HepG2 (cell line): ENCODE measurements around the gene DNAJB11. TPM values are rescaled to one million over a fixed set of nuclear protein-coding genes. Genes with fewer than 3 reads are reported as not detected.

Source experiments
- CENPT ChIP-seq: sonication (generic); formaldehyde crosslinking; IDR thresholded peaks from 2 replicates; pipeline ENCODE4 v1.8.0; 2022; ENCODE audit warnings: low read depth, mild to moderate bottlenecking, moderate library complexity, missing genetic modification reagents
- EP300 ChIP-seq, 3 experiments: sonication (generic) in 1 of 3; formaldehyde crosslinking in 1 of 3; IDR thresholded peaks; 2 replicates each; pipeline versions ENCODE4 v1.5.1 to v1.6.1; 2011 to 2020; ENCODE audit warnings: low read depth in 2 of 3, low read length in 2 of 3, borderline replicate concordance in 1 of 3, improper control_type of control experiment in 1 of 3, mild to moderate bottlenecking in 1 of 3, missing genetic modification reagents in 1 of 3, moderate library complexity in 1 of 3
- ERF ChIP-seq: IDR thresholded peaks from 2 replicates; pipeline ENCODE4 v1.6.1; 2018; ENCODE audit warnings: missing biosample characterization, missing genetic modification reagents
- HHEX ChIP-seq: IDR thresholded peaks from 2 replicates; pipeline ENCODE4 v1.6.1; 2016; ENCODE audit warnings: control low read depth
- HOXA5 ChIP-seq: sonication (generic); formaldehyde crosslinking; IDR thresholded peaks from 2 replicates; pipeline ENCODE4 v1.4.0; 2020; ENCODE audit warnings: missing genetic modification reagents
- MBD4 ChIP-seq: IDR thresholded peaks from 2 replicates; pipeline ENCODE4 v1.6.1; 2012; ENCODE audit warnings: low read length, inconsistent platforms, borderline replicate concordance
- SAP130 ChIP-seq: IDR thresholded peaks from 2 replicates; pipeline ENCODE4 v1.6.1; 2016; ENCODE audit warnings: low read depth
- TBP ChIP-seq: sonication (generic); formaldehyde crosslinking; IDR thresholded peaks from 2 replicates; pipeline ENCODE4 v1.5.0; 2020; ENCODE audit warnings: missing genetic modification reagents
- U2AF2 ChIP-seq: fragments of 200-400 bp; formaldehyde crosslinking; IDR thresholded peaks from 2 replicates; pipeline ENCODE4 v1.6.1; 2017; ENCODE audit warnings: low read depth, mild to moderate bottlenecking, low read length
- ZBTB42 ChIP-seq: sonication (generic); formaldehyde crosslinking; IDR thresholded peaks from 2 replicates; pipeline ENCODE4 v1.5.0; 2020; ENCODE audit warnings: mild to moderate bottlenecking, missing genetic modification reagents
- ZFP82 ChIP-seq: sonication (generic); formaldehyde crosslinking; IDR thresholded peaks from 2 replicates; pipeline ENCODE4 v1.5.1; 2020; ENCODE audit warnings: mild to moderate bottlenecking, missing genetic modification reagents, borderline replicate concordance
- ZNF263 ChIP-seq: sonication (generic); formaldehyde crosslinking; IDR thresholded peaks from 2 replicates; pipeline ENCODE4 v1.4.0; 2020; ENCODE audit warnings: missing genetic modification reagents
- ZNF7 ChIP-seq: IDR thresholded peaks from 2 replicates; pipeline ENCODE4 v1.6.1; 2016; ENCODE audit warnings: missing biosample characterization, missing genetic modification reagents
- ZNF747 ChIP-seq: sonication (generic); formaldehyde crosslinking; IDR thresholded peaks from 2 replicates; pipeline ENCODE4 v1.8.1; 2023; ENCODE audit warnings: missing genetic modification reagents, mild to moderate bottlenecking, borderline replicate concordance
- polyA plus RNA-seq, 8 experiments: library from polyadenylated mRNA; depleted of rRNA in 3 of 8; stranded (reverse) in 7 of 8; unstranded in 1 of 8; fragments of >200 nt; fragmentation: Illumina TruSeq in 4 of 8; extraction: Trizol in 4 of 8; gene quantifications; 2 replicates each; pipeline versions ENCODE4 v1.2.1 to v1.2.3, GENCODE V29; 2011 to 2016; ENCODE audit warnings: low read depth in 4 of 8, missing spikeins in 1 of 8, mixed read lengths in 1 of 8; ENCODE audit not compliant: insufficient read depth in 1 of 8
- total RNA-seq, 5 experiments: library from RNA; depleted of rRNA; stranded (reverse); fragments of >200 nt; fragmentation: Illumina TruSeq; extraction: Trizol; gene quantifications; 2 replicates each; pipeline ENCODE4 v1.2.3, GENCODE V29; 2016; ENCODE audit warnings: low read depth in 1 of 5
- TF ChIP-seq, protein P1 (sequence below): sonication (generic); formaldehyde crosslinking; conservative IDR thresholded peaks from 2 replicates; pipeline ENCODE4 v1.8.0; 2022; ENCODE audit warnings: low read depth, missing genetic modification reagents
- TF ChIP-seq, protein P2 (sequence below): sonication (generic); formaldehyde crosslinking; IDR thresholded peaks from 2 replicates; pipeline ENCODE4 v1.8.1; 2022; ENCODE audit warnings: mild to moderate bottlenecking, missing genetic modification reagents
- TF ChIP-seq, protein P3 (sequence below): sonication (generic); formaldehyde crosslinking; conservative IDR thresholded peaks from 2 replicates; pipeline ENCODE4 v1.8.0; 2022; ENCODE audit warnings: mild to moderate bottlenecking, moderate library complexity, missing genetic modification reagents
- TF ChIP-seq, protein P4 (sequence below): sonication (generic); formaldehyde crosslinking; IDR thresholded peaks from 2 replicates; pipeline ENCODE4 v1.4.0; 2020; ENCODE audit warnings: missing genetic modification reagents, borderline replicate concordance
- TF ChIP-seq, protein P5 (sequence below): sonication (generic); formaldehyde crosslinking; IDR thresholded peaks from 2 replicates; pipeline ENCODE4 v1.4.0; 2020; ENCODE audit warnings: missing genetic modification reagents

DNAJB11 gene
- total and polyA plus RNA-seq, 2 of the 13 experiments (the other 11 are each of a cell fraction or from before 2014, with no cell fraction given) = 41.0 to 132 TPM

DNA sequence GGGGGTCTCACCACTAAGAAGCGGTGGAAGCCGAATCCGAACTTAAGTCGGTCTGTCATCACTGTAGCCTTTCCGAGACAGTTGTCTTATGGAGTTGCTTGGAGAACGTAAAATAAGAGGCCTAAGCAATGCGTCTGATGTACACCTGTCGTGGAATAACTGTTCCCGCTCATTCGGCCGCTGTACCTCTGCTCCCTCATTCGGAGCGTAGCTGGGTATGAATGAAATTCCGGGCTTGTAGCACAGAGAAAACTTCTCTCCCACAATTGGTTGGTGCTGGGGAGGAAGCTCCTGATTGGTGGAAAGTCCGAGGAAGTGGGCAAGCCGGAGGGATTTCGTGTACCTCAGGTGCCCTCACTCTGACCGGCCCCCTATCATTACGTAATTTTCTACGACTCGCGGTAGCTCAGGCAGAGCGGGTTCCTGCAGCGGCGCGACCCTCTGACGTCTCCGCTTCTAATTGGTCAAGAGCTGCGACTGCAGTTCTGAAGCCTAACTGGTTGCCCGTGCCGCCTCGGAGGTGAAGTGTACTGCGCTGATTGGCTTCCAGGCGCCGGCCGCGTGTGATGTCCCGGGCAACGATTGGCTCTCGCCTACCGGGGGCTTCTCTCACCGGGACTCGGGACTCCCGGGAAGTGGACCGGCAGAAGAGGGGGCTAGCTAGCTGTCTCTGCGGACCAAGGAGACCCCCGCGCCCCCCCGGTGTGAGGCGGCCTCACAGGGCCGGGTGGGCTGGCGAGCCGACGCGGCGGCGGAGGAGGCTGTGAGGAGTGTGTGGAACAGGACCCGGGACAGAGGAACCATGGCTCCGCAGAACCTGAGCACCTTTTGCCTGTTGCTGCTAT, at the start of gene DNAJB11 (continued):
- TF ChIP-seq, protein P1, sequence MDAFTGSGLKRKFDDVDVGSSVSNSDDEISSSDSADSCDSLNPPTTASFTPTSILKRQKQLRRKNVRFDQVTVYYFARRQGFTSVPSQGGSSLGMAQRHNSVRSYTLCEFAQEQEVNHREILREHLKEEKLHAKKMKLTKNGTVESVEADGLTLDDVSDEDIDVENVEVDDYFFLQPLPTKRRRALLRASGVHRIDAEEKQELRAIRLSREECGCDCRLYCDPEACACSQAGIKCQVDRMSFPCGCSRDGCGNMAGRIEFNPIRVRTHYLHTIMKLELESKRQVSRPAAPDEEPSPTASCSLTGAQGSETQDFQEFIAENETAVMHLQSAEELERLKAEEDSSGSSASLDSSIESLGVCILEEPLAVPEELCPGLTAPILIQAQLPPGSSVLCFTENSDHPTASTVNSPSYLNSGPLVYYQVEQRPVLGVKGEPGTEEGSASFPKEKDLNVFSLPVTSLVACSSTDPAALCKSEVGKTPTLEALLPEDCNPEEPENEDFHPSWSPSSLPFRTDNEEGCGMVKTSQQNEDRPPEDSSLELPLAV (CRISPR knock-in tag) = no peak
- no peak for TF ChIP-seq ZBTB42 (CRISPR knock-in tag)
- TF ChIP-seq, protein P2, sequence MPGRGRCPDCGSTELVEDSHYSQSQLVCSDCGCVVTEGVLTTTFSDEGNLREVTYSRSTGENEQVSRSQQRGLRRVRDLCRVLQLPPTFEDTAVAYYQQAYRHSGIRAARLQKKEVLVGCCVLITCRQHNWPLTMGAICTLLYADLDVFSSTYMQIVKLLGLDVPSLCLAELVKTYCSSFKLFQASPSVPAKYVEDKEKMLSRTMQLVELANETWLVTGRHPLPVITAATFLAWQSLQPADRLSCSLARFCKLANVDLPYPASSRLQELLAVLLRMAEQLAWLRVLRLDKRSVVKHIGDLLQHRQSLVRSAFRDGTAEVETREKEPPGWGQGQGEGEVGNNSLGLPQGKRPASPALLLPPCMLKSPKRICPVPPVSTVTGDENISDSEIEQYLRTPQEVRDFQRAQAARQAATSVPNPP (CRISPR knock-in tag) = no peak
- no peak for TF ChIP-seq HHEX (CRISPR knock-in tag)
- peak; percentile 44; the same call in 1 of the 2 replicates for TF ChIP-seq HOXA5
- TF ChIP-seq ZNF263 (CRISPR knock-in tag) = no peak
- TF ChIP-seq SAP130 (CRISPR knock-in tag) = peak; percentile 98
- TF ChIP-seq ERF (CRISPR knock-in tag) = peak; percentile 66; the same call in 1 of the 2 replicates
- TF ChIP-seq ZFP82 (CRISPR knock-in tag) = no peak
- TF ChIP-seq, protein P3, sequence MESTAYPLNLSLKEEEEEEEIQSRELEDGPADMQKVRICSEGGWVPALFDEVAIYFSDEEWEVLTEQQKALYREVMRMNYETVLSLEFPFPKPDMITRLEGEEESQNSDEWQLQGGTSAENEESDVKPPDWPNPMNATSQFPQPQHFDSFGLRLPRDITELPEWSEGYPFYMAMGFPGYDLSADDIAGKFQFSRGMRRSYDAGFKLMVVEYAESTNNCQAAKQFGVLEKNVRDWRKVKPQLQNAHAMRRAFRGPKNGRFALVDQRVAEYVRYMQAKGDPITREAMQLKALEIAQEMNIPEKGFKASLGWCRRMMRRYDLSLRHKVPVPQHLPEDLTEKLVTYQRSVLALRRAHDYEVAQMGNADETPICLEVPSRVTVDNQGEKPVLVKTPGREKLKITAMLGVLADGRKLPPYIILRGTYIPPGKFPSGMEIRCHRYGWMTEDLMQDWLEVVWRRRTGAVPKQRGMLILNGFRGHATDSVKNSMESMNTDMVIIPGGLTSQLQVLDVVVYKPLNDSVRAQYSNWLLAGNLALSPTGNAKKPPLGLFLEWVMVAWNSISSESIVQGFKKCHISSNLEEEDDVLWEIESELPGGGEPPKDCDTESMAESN (CRISPR knock-in tag) = peak; percentile 60; the same call in 1 of the 2 replicates
- TF ChIP-seq, protein P4, sequence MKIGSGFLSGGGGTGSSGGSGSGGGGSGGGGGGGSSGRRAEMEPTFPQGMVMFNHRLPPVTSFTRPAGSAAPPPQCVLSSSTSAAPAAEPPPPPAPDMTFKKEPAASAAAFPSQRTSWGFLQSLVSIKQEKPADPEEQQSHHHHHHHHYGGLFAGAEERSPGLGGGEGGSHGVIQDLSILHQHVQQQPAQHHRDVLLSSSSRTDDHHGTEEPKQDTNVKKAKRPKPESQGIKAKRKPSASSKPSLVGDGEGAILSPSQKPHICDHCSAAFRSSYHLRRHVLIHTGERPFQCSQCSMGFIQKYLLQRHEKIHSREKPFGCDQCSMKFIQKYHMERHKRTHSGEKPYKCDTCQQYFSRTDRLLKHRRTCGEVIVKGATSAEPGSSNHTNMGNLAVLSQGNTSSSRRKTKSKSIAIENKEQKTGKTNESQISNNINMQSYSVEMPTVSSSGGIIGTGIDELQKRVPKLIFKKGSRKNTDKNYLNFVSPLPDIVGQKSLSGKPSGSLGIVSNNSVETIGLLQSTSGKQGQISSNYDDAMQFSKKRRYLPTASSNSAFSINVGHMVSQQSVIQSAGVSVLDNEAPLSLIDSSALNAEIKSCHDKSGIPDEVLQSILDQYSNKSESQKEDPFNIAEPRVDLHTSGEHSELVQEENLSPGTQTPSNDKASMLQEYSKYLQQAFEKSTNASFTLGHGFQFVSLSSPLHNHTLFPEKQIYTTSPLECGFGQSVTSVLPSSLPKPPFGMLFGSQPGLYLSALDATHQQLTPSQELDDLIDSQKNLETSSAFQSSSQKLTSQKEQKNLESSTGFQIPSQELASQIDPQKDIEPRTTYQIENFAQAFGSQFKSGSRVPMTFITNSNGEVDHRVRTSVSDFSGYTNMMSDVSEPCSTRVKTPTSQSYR (CRISPR knock-in tag) = 0 out of 2 replicates have a peak, but pooled peaks have one; percentile 27
- no peak for TF ChIP-seq TBP (CRISPR knock-in tag)
- TF ChIP-seq ZNF7 = no peak
- TF ChIP-seq CENPT = no peak
- TF ChIP-seq, protein P5, sequence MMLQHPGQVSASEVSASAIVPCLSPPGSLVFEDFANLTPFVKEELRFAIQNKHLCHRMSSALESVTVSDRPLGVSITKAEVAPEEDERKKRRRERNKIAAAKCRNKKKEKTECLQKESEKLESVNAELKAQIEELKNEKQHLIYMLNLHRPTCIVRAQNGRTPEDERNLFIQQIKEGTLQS (CRISPR knock-in tag) = no peak
- peak; percentile 23 to 70; a peak in 2 of 4 replicates for TF ChIP-seq EP300 (IDR thresholded peaks at IDR 0.05; ENCODE audit: low read depth in 2 of 2, low read length in 2 of 2)
- TF ChIP-seq EP300 (CRISPR knock-in tag; IDR thresholded peaks at IDR 0.05; ENCODE audit: borderline replicate concordance) = no peak
- TF ChIP-seq ZNF747 (CRISPR knock-in tag) = no peak
- no peak for TF ChIP-seq MBD4
- TF ChIP-seq U2AF2 = no peak
